Stomach (tissue), 4 donors: ENCODE results near the gene ZNF398.

Source experiments
- CTCF ChIP-seq, 7 experiments: fragments of 450-650 bp in 4 of 7; fragments of 200-600 bp in 3 of 7; sonication (generic) in 3 of 7; IDR thresholded peaks; one replicate each; pipeline ENCODE4 v1.5.1; 2016 to 2019; ENCODE audit warnings: antibody characterized with exemption in 7 of 7, control low read depth in 2 of 7, mild to moderate bottlenecking in 1 of 7
- EP300 ChIP-seq: sonication (generic); formaldehyde crosslinking; IDR thresholded peaks from one replicate; pipeline ENCODE4 v1.6.1; 2017; ENCODE audit warnings: antibody characterized with exemption
- POLR2A ChIP-seq, 4 donors: fragments of 450-650 bp; IDR thresholded peaks; one replicate each; pipeline ENCODE4 v1.6.1; 2016; ENCODE audit warnings: antibody characterized with exemption in 4 of 4, control low read depth in 2 of 4, mild to moderate bottlenecking in 1 of 4, moderate library complexity in 1 of 4
- POLR2AphosphoS5 ChIP-seq, 3 donors: sonication (generic); formaldehyde crosslinking; IDR thresholded peaks; one replicate each; pipeline ENCODE4 v1.6.1; 2016; ENCODE audit warnings: antibody characterized with exemption in 3 of 3

- TF ChIP-seq POLR2AphosphoS5 (IDR thresholded peaks at IDR 0.05) (no peak), POLR2A (IDR thresholded peaks at IDR 0.05) (no peak), CTCF (IDR thresholded peaks at IDR 0.05) (no peak), EP300 (no peak)
Measured at GRCh38 chr7:149220534-149220933, 73.3 kb downstream of the ZNF398 start.
